Natural killer cell (primary cell): Measurements from ENCODE around the gene RAB26. TPM values are rescaled to one million over a fixed set of nuclear protein-coding genes. Genes with fewer than 3 reads are reported as not detected.

Experiments used
- ATAC-seq, 3 donors: fragments of 150-1000 bp in 2 of 3; fragments of 200-7000 bp in 1 of 3; cut with Tn5 transposase; 1 replicate in 1 of 3; 2 replicates in 2 of 3; pipeline ENCODE4 v1.10.0; 2021; ENCODE audit warnings: mild to moderate bottlenecking in 2 of 3, moderate library complexity in 2 of 3
- DNase-seq, 2 donors: peaks; one replicate each; pipeline versions ENCODE4 v3.0.0 to v3.0.0-alpha.2; 2013 to 2021; ENCODE audit warnings: mixed read lengths in 1 of 2
- H3K27ac ChIP-seq: one replicate; pipeline ENCODE4 v1.5.1; 2013; ENCODE audit warnings: mild to moderate bottlenecking, low read length
- H3K27me3 ChIP-seq: one replicate; pipeline ENCODE4 v1.6.1; 2013; ENCODE audit warnings: low read length; ENCODE audit not compliant: control insufficient read depth, insufficient read depth
- H3K36me3 ChIP-seq: one replicate; pipeline ENCODE4 v1.6.1; 2013; ENCODE audit warnings: low read length; ENCODE audit not compliant: control insufficient read depth, insufficient read depth
- H3K4me1 ChIP-seq: one replicate; pipeline ENCODE4 v1.6.1; 2013; ENCODE audit warnings: low read length; ENCODE audit not compliant: control insufficient read depth, insufficient read depth
- H3K4me3 ChIP-seq: one replicate; pipeline ENCODE4 v1.5.1; 2013; ENCODE audit warnings: low read length
- H3K9me3 ChIP-seq: one replicate; pipeline ENCODE4 v1.6.1; 2013; ENCODE audit warnings: low read length; ENCODE audit not compliant: control insufficient read depth, insufficient read depth
- H3K27ac Mint-ChIP-seq, 2 donors: one replicate each; pipeline ENCODE4 v1.8.0; 2022; ENCODE audit warnings: mild to moderate bottlenecking in 2 of 2, mixed read lengths in 2 of 2, moderate library complexity in 1 of 2
- H3K27me3 Mint-ChIP-seq, 2 donors: one replicate each; pipeline ENCODE4 v1.8.0; 2022; ENCODE audit warnings: low read depth in 2 of 2, mixed read lengths in 2 of 2
- H3K36me3 Mint-ChIP-seq: one replicate; pipeline ENCODE4 v1.8.0; 2022; ENCODE audit warnings: mixed read lengths
- H3K4me1 Mint-ChIP-seq, 2 donors: one replicate each; pipeline ENCODE4 v1.8.0; 2022; ENCODE audit warnings: mixed read lengths in 2 of 2
- H3K4me3 Mint-ChIP-seq: one replicate; pipeline ENCODE4 v1.8.0; 2022; ENCODE audit warnings: mild to moderate bottlenecking, moderate library complexity, mixed read lengths
- H3K9me3 Mint-ChIP-seq, 2 donors: one replicate each; pipeline ENCODE4 v1.8.0; 2022; ENCODE audit warnings: mixed read lengths in 2 of 2
- WGBS: methylation state at CpG from one replicate; pipeline ENCODE4 v1.1.7; 2013; ENCODE audit warnings: missing lambda C conversion rate; ENCODE audit not compliant: insufficient coverage; 5-methylcytosine and 5-hydroxymethylcytosine counted together
- intact Hi-C: fragments of 100-400 bp; cut with micrococcal nuclease; formaldehyde crosslinking; loops from one replicate; pipeline ENCODE4 v1.14.2; 2022
- total RNA-seq, 4 donors: library from RNA; stranded (reverse); fragments of 120-200 nt in 1 of 4; gene quantifications; one replicate each; pipeline versions ENCODE4 v1.2.3 to v1.2.4, GENCODE V29; 2013 to 2022
- TF ChIP-seq, protein P1 (sequence below): fragments of 200-600 bp; IDR thresholded peaks from one replicate; pipeline ENCODE4 v1.8.0; 2022; ENCODE audit warnings: antibody characterized with exemption

Gene RAB26
- total RNA-seq, 3 donors from 2014 or later (not counting 1 experiment from before 2014, with no cell fraction given), result 0.27 to 0.28 TPM; not detected in 1

DNA sequence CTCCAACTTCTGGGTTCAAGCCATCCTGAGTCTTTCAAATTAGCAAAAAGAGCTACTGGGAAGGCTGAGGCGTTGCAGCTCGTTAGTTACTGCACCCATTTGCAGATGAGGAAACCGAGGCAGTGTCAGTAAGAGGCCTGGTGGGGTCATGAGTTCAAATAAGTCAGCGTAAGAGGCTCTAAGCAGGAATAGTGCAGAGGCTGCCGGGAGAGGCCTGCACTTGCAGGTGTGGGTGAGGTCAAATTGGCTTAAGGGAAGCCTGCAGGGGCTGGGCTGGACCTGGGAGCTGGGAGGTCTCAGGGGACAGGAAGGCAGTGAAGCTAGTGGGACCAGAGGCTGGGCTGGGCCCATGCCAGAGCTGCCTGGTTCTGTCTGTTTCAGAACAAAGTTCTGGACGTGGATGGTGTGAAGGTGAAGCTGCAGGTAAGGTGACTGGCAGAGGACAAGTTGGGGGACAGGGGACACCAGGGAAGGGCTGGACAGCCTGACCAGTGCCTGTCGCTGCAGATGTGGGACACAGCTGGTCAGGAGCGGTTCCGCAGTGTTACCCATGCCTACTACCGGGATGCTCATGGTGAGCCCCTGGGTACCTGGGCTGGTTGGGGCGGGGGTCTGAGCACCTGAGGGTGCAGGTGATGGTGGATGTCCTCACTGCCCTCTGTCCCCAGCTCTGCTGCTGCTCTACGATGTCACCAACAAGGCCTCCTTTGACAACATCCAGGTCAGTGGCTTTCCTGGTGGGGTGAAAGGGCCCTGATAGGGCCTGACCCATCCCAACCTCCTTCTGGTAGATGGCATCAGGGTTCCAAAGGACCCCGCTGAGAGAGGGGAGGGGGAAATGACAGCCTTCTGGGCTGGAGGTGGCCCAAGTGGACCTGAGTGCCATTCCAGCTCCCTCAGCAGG, 3.0 kb downstream of the RAB26 start:
- ATAC-seq (no peak), DNase-seq (no peak)
- Mint-ChIP-seq H3K27me3 (no peaks in the 10 kb centered on the region), H3K4me3 (peak overlapping the region; percentile 45), H3K4me1 (peaks cover 21 to 35% of the 10 kb centered on the region in 2 donors), H3K9me3 (no peaks in the 10 kb centered on the region), H3K36me3 (no peaks in the 10 kb centered on the region), H3K27ac (no peak overlapping the region)
- Histone ChIP-seq H3K27me3 (no peaks in the 10 kb centered on the region), H3K4me3 (no peak overlapping the region), H3K9me3 (no peaks in the 10 kb centered on the region), H3K27ac (no peak overlapping the region), H3K4me1 (peaks cover 64% of the 10 kb centered on the region), H3K36me3 (peaks cover 5% of the 10 kb centered on the region)
- WGBS, result 78% methylated on average over 13 of the region's 13 CpGs
- intact Hi-C loops, result loop anchor here (5.0 to 10.0 kb wide), 2 partner anchors 63 to 379 kb away; partner anchors contain the start of genes BRICD5, EME2, MRPS34 and NME3
- TF ChIP-seq, protein P1, sequence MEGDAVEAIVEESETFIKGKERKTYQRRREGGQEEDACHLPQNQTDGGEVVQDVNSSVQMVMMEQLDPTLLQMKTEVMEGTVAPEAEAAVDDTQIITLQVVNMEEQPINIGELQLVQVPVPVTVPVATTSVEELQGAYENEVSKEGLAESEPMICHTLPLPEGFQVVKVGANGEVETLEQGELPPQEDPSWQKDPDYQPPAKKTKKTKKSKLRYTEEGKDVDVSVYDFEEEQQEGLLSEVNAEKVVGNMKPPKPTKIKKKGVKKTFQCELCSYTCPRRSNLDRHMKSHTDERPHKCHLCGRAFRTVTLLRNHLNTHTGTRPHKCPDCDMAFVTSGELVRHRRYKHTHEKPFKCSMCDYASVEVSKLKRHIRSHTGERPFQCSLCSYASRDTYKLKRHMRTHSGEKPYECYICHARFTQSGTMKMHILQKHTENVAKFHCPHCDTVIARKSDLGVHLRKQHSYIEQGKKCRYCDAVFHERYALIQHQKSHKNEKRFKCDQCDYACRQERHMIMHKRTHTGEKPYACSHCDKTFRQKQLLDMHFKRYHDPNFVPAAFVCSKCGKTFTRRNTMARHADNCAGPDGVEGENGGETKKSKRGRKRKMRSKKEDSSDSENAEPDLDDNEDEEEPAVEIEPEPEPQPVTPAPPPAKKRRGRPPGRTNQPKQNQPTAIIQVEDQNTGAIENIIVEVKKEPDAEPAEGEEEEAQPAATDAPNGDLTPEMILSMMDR, result no peak

DNA sequence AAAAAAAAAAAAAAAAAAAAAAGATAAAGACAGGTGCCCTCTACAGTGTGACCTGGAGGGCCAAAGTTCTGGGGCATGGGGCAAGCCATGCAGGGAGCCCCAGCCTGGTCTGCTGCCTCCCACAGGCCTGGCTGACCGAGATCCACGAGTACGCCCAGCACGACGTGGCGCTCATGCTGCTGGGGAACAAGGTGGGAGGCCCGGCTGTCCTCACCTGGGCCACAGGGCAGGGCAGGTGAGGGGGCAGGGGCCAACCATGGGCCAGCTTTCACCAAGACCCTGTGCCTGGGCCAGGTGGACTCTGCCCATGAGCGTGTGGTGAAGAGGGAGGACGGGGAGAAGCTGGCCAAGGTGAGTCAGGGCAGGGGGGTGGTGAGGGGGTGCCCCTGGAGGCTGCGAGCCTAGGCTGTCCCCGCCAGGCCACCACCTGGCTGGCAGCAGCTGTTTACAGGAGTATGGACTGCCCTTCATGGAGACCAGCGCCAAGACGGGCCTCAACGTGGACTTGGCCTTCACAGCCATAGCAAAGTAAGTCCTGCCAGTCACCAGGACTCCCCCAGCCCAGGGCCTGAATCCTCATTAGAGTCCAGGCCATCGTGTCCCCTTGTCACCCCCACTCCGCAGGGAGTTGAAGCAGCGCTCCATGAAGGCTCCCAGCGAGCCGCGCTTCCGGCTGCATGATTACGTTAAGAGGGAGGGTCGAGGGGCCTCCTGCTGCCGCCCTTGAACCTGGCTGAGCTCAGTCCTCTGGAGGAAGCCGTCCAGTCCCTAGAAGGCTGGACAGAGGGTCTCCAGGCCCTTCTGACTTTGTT, 4.5 kb downstream of the RAB26 start:
- intact Hi-C loops, result loop anchor here (5.0 to 10.0 kb wide), 2 partner anchors 62 to 381 kb away; partner anchors contain the start of genes BRICD5, EME2, MRPS34 and NME3
- WGBS, result 51% methylated on average over 25 of the region's 25 CpGs
- Histone ChIP-seq H3K4me3 (peak overlapping the region; percentile 34), H3K4me1 (peaks cover 76% of the 10 kb centered on the region), H3K27ac (no peak overlapping the region), H3K27me3 (no peaks in the 10 kb centered on the region), H3K9me3 (no peaks in the 10 kb centered on the region), H3K36me3 (peaks cover 5% of the 10 kb centered on the region)
- Mint-ChIP-seq H3K4me3 (peak overlapping the region; percentile 67), H3K27ac (no peak overlapping the region), H3K4me1 (peaks cover 30 to 50% of the 10 kb centered on the region in 2 donors), H3K9me3 (no peaks in the 10 kb centered on the region), H3K36me3 (no peaks in the 10 kb centered on the region), H3K27me3 (no peaks in the 10 kb centered on the region)
- DNase-seq (peak in 1 of 2 donors; percentile 36), ATAC-seq (no peak)
- TF ChIP-seq, protein P1, result no peak

DNA sequence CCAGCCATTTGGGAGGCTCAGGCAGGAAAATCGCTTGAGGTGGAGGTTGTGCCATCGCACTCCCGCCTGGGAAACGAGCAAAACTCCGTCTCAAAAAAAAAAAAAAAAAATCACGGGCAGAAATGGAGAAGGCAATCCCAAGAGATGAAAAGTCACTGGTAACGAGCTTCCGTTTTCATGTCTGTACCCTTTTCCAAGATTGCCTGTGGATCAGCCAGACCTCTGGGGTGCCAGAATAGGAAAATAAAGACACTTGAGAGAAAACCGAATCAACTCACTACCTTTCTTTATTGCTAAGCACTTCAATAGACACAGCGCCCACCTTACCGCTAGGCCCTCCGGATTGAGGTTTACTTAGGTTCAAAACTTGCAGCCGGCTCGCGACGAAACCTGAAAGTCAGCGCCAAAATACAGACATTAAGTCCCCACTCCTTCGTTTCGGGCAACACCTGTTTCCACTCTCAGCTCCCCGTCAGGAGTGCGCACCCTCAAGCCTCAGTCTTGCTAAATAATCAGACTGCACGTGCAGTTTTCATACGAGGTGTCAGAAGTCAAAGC, 6.2 kb downstream of the RAB26 start:
- ATAC-seq (no peak), DNase-seq (no peak)
- Histone ChIP-seq H3K36me3 (peaks cover 5% of the 10 kb centered on the region), H3K4me1 (peaks cover 70% of the 10 kb centered on the region), H3K9me3 (no peaks in the 10 kb centered on the region), H3K27ac (peak overlapping the region; percentile 57), H3K27me3 (no peaks in the 10 kb centered on the region), H3K4me3 (peak overlapping the region; percentile 50)
- Mint-ChIP-seq H3K9me3 (no peaks in the 10 kb centered on the region), H3K27me3 (no peaks in the 10 kb centered on the region), H3K36me3 (no peaks in the 10 kb centered on the region), H3K4me1 (peaks cover 30 to 61% of the 10 kb centered on the region in 2 donors), H3K4me3 (peak overlapping the region; percentile 88), H3K27ac (peak overlapping the region; percentile 87)
- intact Hi-C loops, result loop anchor here (1.0 to 10.0 kb wide), 4 partner anchors 60 to 382 kb away; partner anchors contain the start of genes BRICD5, EME2, MRPS34 and NME3
- 7% methylated on average over 23 of the region's 23 CpGs for WGBS
- TF ChIP-seq, protein P1, result no peak
